ENCODE data around the gene HNRNPUL2. TPM values are rescaled to one million over a fixed set of nuclear protein-coding genes. Genes with fewer than 3 reads are reported as not detected.

The HNRNPUL2 gene
- total and polyA plus RNA-seq, 10 of the 15 experiments (the other 5 are each of a cell fraction or from before 2014, with no cell fraction given), result 1.6 to 72.2 (median 14.9) TPM

GRCh38 chr11:62677156-62677555 is 50.1 kb downstream of the HNRNPUL2 start:
- Histone ChIP-seq H3K4me2 (ENCODE audit: control insufficient read depth, insufficient read depth) (no peak overlapping the region), H4K20me1 (ENCODE audit: control insufficient read depth, insufficient read depth) (no peaks in the 10 kb centered on the region; the same call in 1 of the 2 replicates), H2AFZ (ENCODE audit: control insufficient read depth, low read depth, low read length) (no peak overlapping the region), H3K27me3 (replicated peaks in 1 of 2; ENCODE audit: control insufficient read depth in 2 of 2, insufficient read depth in 2 of 2, low read length in 1 of 2) (no peaks in the 10 kb centered on the region), H3K79me2 (ENCODE audit: control insufficient read depth, insufficient read depth, low read length) (peaks cover 30% of the 10 kb centered on the region), H3K36me3 (ENCODE audit: control insufficient read depth in 2 of 2, insufficient read depth in 2 of 2, low read length in 1 of 2) (peaks cover 0 to 10% of the 10 kb centered on the region in 2 experiments; a peak in 1 of 4 replicates), H3K9me3 (replicated peaks; ENCODE audit: control insufficient read depth, insufficient read depth, low read length) (no peaks in the 10 kb centered on the region), H3K27ac (ENCODE audit: control insufficient read depth, insufficient read depth) (no peak overlapping the region), H3K9ac (ENCODE audit: control insufficient read depth, insufficient read depth, low read length) (no peak overlapping the region), H3K4me1 (ENCODE audit: control insufficient read depth, insufficient read depth, low read length) (peaks cover 18% of the 10 kb centered on the region), H3K4me3 (no peak overlapping the region)
- POLR2A ChIA-PET, result interaction anchor here (1.0 to 16.2 kb wide), 5 partner anchors 12 to 86 kb away, joined by 3 to 295 read pairs (median 5); partner anchors contain the start of genes B3GAT3, C11orf98, CSKMT and GANAB
- no TSS peak for BruUV-seq (replicated peaks)
- DNase-seq (ENCODE audit: low read depth, low spot score) (no peak), ATAC-seq (no peak), FAIRE-seq (no peak)
- CTCF ChIA-PET, result interaction anchor here (0.9 to 1.9 kb wide), 6 partner anchors 10 to 287 kb away, joined by 3 to 5 read pairs (median 4); partner anchors contain the start of gene TUT1
- RAD21 ChIA-PET (ENCODE audit: unreplicated experiment), result interaction anchor here (1.1 kb wide), 1 partner anchor 17 kb away, joined by 3 read pairs; no protein-coding TSS in a partner anchor
- intact Hi-C loops (cut with micrococcal nuclease; ENCODE audit: unreplicated experiment) (no loop called here), in situ Hi-C loops (cut with MboI) (no loop called here)
- WGBS (ENCODE audit: insufficient coverage, insufficient replicate concordance, low lambda C conversion rate, missing lambda C conversion rate), result 89% methylated on average over 6 of the region's 6 CpGs
- SMC1A ChIA-PET (ENCODE audit: uncharacterized antibody, unreplicated experiment), result interaction anchor here (0.6 to 1.4 kb wide), 2 partner anchors 10 to 233 kb away, joined by 3 read pairs; no protein-coding TSS in a partner anchor
- TF ChIP-seq IRF5 (IDR thresholded peaks at IDR 0.05; ENCODE audit: borderline replicate concordance), result no peak
- no peak for TF ChIP-seq BHLHE40 (IDR thresholded peaks at IDR 0.05; ENCODE audit: borderline replicate concordance in 1 of 2, low read depth in 2 of 2, low read length in 1 of 2)
- TF ChIP-seq SPI1 (IDR thresholded peaks at IDR 0.05; ENCODE audit: borderline replicate concordance, insufficient read depth, low read depth, low read length), result no peak
- TF ChIP-seq EZH2 (IDR thresholded peaks at IDR 0.05; ENCODE audit: borderline replicate concordance, control insufficient read depth, low read depth, low read length), result no peak
- no peak for TF ChIP-seq PBX3 (IDR thresholded peaks at IDR 0.05; ENCODE audit: insufficient replicate concordance, low read depth, low read length)
- no peak for TF ChIP-seq RBBP5 (conservative IDR thresholded peaks at IDR 0.05)
- TF ChIP-seq EGR1 (IDR thresholded peaks at IDR 0.05; ENCODE audit: borderline replicate concordance in 1 of 2, low read depth in 2 of 2, low read length in 2 of 2), result no peak
- TF ChIP-seq ATF2 (IDR thresholded peaks at IDR 0.05; ENCODE audit: low read length), result no peak
- TF ChIP-seq REST (IDR thresholded peaks at IDR 0.05; ENCODE audit: low read depth, low read length), result no peak
- no peak for TF ChIP-seq NFYA (IDR thresholded peaks at IDR 0.05; ENCODE audit: borderline replicate concordance, low read depth, low read length)
- TF ChIP-seq MLLT1 (IDR thresholded peaks at IDR 0.05), result no peak

Data from GM12878 (cell line).